HG03457 (cell line): ENCODE measurements around the gene BAHD1.
"Not testable (repeated sequence)": the region's sequence is repeated elsewhere in the genome, so short reads cannot be mapped to it uniquely, and the experiment has no call there.

ENCODE experiments used
- ATAC-seq: cut with Tn5 transposase; IDR thresholded peaks from one replicate; pipeline ENCODE4 v1.9.1; 2021; ENCODE audit warnings: moderate number of reproducible peaks; ENCODE audit not compliant: unreplicated experiment

The BAHD1 gene

DNA sequence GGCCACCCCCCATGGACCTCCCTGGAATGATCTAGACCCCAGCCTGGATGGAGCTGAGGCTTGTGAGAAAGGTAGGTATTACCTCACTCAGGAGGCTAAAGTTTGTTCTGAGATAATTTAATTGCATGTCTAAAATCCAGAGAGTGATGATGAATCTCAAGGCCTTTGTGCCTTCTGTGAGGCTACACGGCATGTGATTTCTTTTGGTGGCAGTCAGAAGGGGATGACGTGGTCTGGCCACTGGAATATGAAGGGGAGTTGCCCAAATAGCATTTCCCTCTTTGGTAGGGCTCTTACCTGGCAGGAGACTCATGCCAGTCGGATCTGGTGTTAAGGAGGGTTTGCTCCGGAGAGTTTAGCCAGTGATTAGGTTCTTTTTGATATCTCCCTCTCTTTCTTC, 2.5 kb downstream of the BAHD1 start:
- ATAC-seq, result no peak

DNA sequence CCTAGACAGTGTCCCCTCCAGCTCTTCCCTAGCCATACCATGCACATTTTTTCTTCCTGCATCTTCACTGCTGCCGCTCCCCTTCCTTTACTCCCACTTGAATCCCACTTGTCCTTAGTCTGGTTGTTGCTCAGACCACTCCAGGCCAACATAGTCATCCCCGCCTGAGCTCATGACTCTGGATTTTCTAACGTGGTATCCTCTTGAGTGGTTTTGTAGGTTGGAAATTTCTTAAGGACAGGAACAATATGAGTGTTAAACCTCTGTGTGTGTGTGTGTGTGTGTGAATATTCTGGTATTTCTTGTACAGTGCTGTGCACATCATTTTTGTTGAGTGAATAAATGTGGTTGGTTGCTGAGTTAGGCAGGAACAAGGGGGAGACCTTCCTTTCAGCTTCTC, 3.1 kb downstream of the BAHD1 start:
- no peak for ATAC-seq

DNA sequence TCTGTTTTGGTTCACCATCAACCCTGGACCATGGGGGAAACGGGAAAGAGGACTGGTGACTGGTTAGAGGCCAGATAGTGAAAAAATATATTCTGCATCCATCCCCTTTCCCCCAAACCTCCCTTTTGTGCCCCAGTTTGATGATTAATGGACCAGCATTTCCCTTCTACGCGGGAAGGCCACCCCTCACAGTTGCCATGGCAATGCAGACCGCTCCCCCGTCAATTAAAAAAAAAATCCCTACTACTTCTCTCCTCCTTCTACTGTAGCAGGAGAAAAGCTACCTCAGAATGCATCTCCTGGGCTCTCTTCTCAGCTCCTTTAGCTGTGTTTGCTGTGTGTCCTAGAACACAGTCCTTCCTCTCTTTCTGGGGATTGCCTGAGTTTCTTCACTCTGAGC, 4.0 kb downstream of the BAHD1 start:
- ATAC-seq, result no peak

DNA sequence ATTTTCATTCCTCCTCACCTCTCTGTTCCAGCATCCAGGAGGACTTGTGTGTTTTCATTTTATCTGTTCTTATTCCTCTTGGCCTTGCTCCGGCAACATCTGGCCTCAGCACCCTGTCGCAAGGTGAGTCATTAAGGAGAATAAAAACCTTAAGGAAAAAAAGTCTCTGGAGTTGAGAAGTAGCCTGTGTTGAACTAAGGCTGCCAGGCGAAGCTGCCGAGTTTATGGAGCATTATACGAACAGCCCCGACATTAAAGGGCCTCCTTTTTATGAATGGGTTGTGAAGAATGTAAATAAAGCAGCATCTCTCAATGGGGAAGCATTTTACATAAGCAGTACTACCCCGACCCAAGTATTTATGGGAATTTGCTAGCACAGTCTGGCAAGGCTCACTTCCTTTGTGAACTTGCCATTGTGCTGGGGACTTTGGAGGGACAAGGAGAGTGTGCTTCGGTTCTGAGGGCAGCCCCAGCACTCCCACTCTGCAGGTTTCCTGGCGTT, 4.7 kb downstream of the BAHD1 start:
- ATAC-seq, result no peak

DNA sequence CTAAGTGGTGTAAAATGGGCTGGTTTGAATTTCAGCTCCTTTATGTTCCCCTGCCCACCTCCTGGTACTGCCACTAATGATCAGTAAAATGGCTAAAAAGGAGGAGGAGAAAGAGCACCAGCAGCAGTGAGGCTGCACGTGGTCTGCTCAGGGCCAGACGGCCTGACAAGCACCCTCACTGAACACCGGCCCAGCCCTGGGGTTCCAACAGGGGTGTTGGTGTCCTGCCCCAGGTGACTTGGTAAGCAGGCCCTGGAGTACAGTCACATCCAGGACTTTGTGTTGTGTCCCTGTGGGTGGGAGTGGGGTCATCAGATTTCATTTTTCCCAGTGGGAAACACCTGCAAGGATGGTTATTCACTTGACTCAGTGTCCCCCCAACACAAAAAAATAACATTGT, 5.4 kb downstream of the BAHD1 start:
- ATAC-seq, result no peak

DNA sequence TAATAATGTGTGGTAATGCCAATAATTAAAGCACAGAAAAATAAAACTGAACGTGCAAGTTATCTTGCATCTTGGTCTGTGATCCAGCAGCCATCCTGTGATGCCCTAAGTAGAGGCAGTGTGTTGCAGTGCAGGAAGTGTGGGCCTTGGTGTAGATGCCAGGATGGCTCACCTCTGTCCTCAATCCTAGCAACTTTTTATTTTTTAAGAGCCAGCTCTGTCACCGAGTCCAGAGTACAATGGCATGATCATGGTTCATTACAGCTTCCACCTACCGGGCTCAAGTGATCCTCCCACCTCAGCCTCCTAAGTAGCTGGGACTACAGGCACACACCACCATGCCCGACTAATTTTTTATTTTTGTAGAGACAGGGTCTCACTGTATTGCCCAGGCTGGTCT, 7.6 kb downstream of the BAHD1 start:
- no peak for ATAC-seq

DNA sequence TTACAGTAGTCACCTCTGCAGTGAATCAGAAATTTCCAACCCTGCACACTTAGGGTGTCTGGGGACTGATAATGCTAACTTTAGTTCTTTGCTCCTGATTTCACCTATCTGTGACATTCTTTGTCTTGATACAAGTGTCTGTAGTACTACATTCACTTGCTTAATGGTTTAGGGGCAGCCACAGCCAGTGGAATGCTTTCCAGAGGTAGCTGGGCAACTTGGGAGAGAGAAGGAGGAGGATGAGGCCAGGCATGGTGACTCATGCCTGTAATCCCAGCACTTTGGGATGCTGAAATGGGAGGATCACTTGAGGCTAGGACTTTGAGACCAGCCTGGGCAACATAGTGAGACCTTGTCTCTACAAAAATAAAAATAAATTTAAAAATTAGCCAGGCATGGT, 8.5 kb downstream of the BAHD1 start:
- no peak for ATAC-seq

DNA sequence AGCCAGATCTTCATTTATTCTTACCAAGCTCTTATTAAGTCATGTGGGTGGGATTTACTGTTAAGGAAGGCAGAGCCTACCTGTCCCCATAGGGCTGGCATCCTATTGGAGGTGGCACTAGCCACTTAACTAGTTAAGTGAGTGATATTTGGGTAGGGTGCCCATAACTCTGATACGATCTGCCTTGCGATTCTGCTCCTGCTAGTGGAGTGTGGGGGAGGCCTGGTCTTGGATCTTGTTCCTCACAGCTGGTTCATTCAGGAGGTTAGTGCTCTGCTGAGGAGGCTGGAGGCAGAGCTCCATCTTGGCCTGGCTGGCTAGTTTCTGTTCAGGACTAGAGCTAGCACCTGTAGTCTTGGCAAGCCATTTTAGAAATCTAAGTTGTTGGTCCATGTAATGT, 9.3 kb downstream of the BAHD1 start:
- ATAC-seq, result no peak

DNA sequence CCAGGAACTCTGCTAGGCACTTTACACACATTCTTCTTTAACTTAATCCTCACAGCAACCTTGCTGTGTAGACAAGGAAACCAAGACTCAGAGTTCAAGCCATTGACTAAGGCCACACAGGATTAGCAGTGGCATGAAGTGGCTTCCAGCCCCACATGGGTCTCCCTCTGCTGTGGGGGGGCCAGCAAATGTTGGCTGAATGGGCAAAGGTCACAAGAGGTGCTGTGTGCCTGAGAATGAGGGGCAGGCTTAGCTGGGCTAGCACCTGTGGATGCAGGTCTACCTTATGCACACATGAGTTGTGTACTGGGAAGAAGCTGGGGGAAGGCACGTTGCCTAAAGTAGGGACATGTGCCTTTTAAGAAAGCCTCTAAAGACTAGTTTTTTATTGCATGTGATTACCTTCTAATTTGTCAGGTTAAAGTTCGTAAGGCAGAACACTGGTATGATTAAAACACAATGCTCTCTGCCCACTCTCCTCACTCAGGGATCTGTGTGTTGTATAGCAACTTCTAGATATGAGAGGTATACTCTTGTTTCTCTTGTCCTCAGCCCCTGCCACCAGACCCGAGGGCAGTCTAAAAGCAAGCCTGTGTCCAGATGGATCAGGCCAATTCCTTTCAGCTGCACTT, 10.9 kb downstream of the BAHD1 start:
- no peak for ATAC-seq

DNA sequence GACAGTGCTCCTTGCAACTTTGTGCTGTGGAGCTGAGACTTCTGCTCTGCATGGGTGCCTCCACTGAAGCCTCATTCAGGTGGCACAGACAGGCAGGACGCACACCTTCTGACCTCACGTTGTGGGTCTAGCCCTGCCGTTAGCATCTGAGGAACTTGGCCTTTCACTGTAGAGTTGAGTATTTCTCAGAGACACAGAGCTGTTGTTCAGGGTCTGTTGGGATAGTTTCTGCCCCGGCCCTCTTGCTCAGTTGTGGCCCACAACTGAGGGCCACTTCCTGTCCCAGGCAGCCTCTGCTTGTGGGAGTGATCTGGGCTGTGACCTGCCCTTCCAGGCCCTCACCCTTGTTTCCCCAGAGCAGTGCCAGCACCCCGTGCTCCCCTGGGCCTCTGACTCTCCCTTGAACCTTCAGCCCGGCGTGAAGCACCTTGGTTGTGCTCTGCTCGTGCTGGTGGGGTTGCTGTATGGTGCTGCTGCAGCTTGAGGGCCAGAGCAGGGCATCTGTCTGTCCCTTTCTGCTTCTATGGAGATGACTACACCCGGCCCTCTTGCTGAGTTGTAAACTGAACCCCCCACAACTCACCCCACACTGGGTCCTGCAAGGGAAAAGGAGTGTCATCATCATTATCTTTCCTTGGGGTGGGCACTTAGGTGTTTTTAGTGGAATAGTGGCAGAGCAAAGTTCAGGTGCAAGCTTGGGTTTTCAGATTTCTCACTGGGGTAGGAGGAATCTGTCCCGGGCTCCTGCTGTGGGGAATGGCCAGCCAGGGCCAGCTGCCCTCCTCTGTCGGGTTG, 11.7 kb downstream of the BAHD1 start:
- ATAC-seq, result no peak

DNA sequence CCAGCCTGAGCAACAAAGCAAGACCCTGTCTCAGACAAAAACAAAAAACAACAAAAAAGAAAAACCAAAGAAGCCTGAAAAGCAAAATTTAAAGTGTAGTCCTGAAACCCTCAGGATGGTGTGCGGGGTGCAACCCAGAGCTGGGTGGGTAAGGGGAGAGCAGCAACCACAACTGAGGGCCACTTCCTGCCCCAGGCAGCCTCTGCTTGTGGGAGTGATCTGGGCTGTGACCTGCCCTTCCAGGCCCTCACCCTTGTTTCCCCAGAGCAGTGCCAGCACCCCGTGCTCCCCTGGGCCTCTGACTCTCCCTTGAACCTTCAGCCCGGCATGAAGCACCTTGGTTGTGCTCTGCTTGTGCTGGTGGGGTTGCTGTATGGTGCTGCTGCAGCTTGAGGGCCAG, 13.2 kb downstream of the BAHD1 start:
- not testable (repeated sequence) for ATAC-seq

DNA sequence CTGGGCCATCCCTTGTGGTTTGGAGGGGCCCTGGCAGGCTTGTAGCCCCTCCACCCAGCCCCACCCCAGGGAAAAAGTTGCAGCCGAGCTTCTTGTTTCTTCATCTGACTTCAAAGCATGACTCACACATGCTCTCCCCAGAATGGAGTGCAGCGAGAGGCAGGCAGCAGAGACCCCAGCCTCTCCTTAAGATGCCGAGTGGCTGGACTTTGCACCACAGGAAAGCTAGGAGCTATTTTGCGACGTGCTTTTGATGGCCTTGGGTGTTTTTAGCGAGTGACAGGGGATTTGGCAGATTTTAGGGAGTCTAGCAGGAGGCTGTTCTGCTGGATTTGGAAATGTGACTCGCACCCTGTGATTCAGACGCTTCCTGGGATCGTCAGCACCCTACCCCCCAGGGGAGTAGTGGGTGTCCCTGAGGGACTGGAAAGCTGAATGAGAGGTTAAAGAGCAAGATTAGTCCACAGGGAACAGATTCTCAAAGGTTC, 14.2 kb downstream of the BAHD1 start:
- ATAC-seq, result no peak

DNA sequence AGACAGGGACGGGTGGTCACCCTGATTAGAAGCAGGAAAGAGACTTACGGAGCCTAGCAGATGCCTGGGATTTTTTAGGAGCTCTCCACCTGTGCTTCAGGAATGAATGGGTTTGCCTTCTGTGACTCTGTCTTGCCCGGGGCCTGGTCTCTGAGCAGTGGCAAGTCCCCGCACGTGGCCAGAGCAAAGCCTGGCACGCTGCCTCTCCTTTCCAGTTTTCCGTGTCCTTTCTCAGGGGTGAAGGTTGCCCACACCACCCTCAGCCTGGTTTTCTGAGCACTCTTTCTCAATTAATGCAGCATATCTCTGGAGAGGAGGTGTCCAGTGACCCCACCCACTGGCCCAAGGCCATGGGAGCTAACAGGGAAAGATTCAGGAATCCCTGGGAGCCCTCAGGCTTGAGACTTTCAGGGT, 15.6 kb downstream of the BAHD1 start:
- no peak for ATAC-seq

DNA sequence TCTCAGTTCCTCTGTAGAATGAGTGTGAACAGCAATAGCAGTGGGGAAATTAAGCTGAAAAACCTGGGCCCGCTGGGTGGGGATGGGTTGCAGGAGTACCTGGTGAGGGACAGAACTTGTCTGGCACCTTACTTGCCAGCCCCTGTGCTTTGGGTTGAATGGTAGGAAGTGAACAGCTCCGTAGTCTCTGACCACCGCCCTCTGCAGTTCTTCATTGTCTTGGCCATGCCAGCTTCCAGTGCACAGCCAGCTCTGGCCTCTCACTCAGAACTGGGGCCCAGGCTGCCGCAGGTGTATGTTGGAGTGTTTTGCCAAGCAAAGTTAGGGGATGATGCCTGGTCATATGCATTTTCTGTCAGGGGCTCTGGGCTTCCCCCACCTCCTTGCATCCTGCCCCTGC, 16.0 kb downstream of the BAHD1 start:
- no peak for ATAC-seq

DNA sequence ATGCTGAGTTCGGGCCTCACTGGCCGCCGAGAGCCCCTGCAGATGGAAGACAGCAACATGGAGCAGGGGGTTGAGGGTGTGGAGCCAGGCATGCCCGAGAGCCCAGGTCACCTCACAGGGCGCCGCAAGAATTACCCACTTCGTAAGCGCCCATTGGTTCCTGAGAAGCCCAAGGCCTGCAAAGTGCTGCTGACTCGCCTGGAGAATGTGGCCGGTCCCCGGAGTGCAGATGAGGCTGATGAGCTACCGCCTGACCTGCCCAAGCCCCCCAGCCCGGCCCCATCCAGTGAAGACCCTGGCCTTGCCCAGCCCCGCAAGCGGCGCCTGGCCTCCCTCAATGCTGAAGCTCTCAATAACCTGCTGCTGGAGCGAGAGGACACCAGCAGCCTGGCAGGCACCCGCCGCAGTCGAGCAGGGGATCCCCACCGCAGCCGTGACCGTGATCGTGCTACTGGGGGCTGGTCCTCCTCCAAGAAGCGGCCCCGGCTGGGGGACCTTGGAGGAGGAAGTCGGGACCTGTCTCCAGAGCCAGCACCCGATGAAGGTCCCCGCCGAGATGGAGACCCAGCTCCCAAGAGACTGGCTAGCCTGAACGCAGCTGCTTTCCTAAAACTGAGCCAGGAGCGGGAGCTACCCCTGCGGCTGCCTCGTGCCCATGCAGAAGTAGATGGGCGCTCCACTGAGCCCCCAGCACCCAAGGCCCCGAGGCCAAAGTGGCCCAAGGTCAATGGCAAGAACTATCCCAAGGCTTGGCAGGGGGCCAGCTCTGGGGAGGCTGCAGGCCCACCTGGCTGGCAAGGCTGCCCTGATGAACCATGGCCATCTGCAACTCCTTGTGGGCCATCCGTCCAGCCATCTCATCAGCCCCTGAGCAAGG, 18.0 kb downstream of the BAHD1 start:
- ATAC-seq, result no peak

DNA sequence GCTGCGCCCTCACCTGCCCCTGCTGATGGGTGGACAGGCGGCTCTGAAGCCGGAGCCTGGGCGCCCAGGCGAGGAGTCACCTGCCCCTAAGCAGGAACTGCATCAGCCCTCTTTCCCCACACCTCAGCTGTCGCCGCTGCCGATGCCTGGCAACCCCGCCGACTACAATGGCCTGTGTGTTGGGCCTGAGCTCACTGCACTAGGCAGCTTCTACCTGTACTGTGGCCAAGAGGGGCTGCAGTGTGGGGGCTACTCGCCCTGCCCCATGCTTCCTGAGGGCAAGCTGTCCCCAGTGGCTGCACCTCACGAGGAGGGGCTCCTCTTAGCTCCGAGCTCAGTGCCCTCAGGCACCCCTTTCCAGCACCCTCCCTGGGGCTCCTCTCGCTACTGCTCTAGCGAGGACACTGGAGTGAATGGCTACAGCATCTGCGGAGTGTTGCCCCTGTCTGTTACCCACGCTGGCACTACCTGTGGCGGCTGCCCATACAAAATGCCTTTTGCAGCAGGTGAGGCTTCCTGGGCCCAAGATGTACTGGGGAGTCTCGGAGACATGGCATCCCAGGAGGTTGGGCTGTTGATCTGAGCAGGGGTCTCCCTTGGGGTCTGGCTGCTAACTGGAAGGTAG, 18.8 kb downstream of the BAHD1 start:
- ATAC-seq, result no peak

DNA sequence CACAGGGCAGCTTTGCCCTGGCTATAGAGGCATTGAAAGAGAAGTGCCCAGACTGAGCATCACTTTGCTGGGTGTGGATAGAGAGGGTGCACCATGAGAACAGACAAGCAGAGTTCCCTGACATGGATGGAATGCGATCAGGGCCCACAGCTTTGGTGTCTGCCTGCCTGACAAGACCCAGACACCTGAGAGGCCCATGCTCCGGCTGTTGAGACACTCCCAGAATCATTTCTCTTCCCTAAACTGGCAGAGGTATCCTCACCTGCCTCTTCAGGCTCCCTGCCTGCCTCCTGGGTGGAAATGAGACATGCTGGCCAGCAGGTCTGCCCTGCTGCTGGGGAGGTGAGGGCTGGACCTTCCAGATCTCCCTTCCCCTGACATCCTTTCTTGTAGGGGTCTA, 19.7 kb downstream of the BAHD1 start:
- no peak for ATAC-seq

DNA sequence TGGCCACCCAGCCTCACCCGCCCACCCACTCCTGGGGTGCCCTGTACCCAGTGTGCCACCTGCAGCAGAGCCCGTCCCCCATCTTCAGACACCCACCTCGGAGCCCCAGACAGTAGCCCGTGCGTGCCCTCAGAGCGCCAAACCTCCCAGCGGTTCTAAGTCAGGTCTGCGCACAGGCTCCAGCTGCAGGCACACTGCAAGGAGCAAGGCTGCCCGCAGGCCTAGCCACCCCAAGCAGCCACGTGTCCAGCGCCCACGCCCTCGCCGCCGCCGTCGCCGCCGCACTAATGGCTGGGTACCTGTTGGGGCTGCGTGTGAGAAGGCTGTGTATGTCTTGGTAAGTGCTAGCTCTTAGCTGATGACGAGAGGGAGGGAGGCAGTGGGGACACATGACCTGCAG, 21.2 kb downstream of the BAHD1 start:
- no peak for ATAC-seq

DNA sequence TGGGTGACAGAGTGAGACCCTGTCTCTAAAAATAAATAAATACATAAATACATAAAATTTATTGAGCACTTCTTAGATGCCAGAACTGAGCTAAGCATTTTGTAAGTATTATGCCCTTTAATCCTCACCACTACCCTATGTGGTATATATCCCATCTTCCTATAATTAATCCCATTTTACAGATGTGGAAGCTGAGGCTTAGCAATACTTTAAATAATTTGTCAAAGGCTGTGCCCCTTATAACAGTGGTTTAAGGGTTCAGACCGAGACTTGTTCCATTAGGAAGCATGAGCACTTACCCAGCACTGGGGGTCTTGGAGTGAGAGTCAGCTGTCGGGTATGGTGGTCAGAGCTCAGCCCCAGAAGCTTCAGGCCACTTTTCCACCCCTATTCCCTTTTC, 22.5 kb downstream of the BAHD1 start:
- ATAC-seq, result no peak

DNA sequence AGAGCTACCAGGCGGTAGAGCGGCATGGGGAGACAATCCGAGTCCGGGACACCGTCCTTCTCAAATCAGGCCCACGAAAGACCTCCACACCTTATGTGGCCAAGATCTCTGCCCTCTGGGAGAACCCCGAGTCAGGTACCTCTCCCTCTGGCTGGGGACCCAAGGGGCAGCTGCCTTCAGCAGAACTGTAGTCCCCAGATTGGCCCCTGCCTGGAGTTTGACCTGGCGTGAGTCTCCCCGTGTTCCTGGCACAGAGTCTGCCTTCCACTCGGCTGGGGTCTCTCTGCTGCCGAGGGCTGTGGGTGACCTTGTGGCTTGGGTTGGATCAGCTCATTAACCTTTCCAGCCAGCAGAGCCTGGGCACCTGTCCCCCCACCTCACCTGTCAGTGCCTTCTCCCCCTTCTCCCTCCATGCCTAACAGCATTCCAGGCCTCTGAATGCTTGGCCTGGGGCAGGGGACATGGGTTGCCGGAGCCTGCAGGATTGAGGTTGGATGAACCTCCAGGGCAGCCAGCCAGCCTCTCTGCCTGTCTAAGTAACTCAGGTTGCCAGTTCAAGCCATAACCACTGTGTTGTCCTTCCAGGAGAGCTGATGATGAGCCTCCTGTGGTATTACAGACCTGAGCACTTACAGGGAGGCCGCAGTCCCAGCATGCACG, 23.3 kb downstream of the BAHD1 start:
- no peak for ATAC-seq
